ENCODE results near the gene PSORS1C1. TPM values are rescaled to one million over a fixed set of nuclear protein-coding genes. Genes with fewer than 3 reads are reported as not detected.

PSORS1C1 gene
- polyA plus RNA-seq, 6 donors from 2014 or later, result not detected

GRCh38 chr6:31122791-31123706, 8.4 kb downstream of the PSORS1C1 start:
- Mint-ChIP-seq H3K4me1 (peaks cover 1 to 6% (median 3%) of the 10 kb centered on the region in 3 donors), H3K27ac (peak overlapping the region in 2 of 6 donors; percentile 2 to 67), H3K36me3 (no peaks in the 10 kb centered on the region), H3K9me3 (no peaks in the 10 kb centered on the region), H3K27me3 (peaks cover 0 to 41% (median 37%) of the 10 kb centered on the region in 3 donors), H3K4me3 (no peak overlapping the region)
- DNase-seq (no peak), ATAC-seq (ENCODE audit: low read depth in 2 of 2) (no peak)

- Mint-ChIP-seq H3K4me3 (no peak overlapping the region), H3K27me3 (peaks cover 8 to 33% (median 25%) of the 10 kb centered on the region in 3 donors), H3K9me3 (no peaks in the 10 kb centered on the region), H3K27ac (no peak overlapping the region), H3K4me1 (peaks cover 4 to 6% (median 4%) of the 10 kb centered on the region in 3 donors), H3K36me3 (no peaks in the 10 kb centered on the region)
- ATAC-seq (ENCODE audit: low read depth in 2 of 2), result no peak
- no peak for DNase-seq
Observed at GRCh38 chr6:31125162-31125561, 10.6 kb downstream of the PSORS1C1 start.

GRCh38 chr6:31125586-31126363, 11.2 kb downstream of the PSORS1C1 start:
- no peaks in the 10 kb centered on the region for H3K9me3 Mint-ChIP-seq
- H3K4me3 Mint-ChIP-seq, result no peak overlapping the region
- peaks cover 8 to 34% (median 25%) of the 10 kb centered on the region in 3 donors for H3K27me3 Mint-ChIP-seq
- H3K36me3 Mint-ChIP-seq, result no peaks in the 10 kb centered on the region
- peaks cover 4 to 6% (median 4%) of the 10 kb centered on the region in 3 donors for H3K4me1 Mint-ChIP-seq
- DNase-seq (no peak), ATAC-seq (ENCODE audit: low read depth in 2 of 2) (no peak)
- peak overlapping the region in 1 of 6 donors; percentile 81 for H3K27ac Mint-ChIP-seq

- DNase-seq (no peak), ATAC-seq (ENCODE audit: low read depth in 2 of 2) (no peak)
- Mint-ChIP-seq H3K27me3 (peaks cover 8 to 36% (median 25%) of the 10 kb centered on the region in 3 donors), H3K27ac (no peak overlapping the region), H3K36me3 (no peaks in the 10 kb centered on the region), H3K4me3 (no peak overlapping the region), H3K9me3 (no peaks in the 10 kb centered on the region), H3K4me1 (peaks cover 4 to 6% (median 4%) of the 10 kb centered on the region in 3 donors)
Observed at GRCh38 chr6:31126396-31127175, 12.0 kb downstream of the PSORS1C1 start.

- Mint-ChIP-seq H3K4me3 (no peak overlapping the region), H3K9me3 (no peaks in the 10 kb centered on the region), H3K27me3 (peaks cover 8 to 30% (median 19%) of the 10 kb centered on the region in 3 donors), H3K36me3 (no peaks in the 10 kb centered on the region), H3K4me1 (peaks cover 4 to 6% (median 4%) of the 10 kb centered on the region in 3 donors), H3K27ac (peak overlapping the region in 1 of 6 donors; percentile 56)
- DNase-seq (peak; percentile 46), ATAC-seq (ENCODE audit: low read depth in 2 of 2) (peak; percentile 65 to 75)
Observed at GRCh38 chr6:31128093-31128676, 13.6 kb downstream of the PSORS1C1 start.

- Mint-ChIP-seq H3K4me3 (no peak overlapping the region), H3K36me3 (no peaks in the 10 kb centered on the region), H3K9me3 (no peaks in the 10 kb centered on the region), H3K27me3 (peaks cover 8 to 24% (median 15%) of the 10 kb centered on the region in 3 donors), H3K4me1 (peaks cover 4 to 6% (median 4%) of the 10 kb centered on the region in 3 donors), H3K27ac (peak overlapping the region in 1 of 6 donors; percentile 20)
- DNase-seq (no peak), ATAC-seq (ENCODE audit: low read depth in 2 of 2) (no peak)
Observed at GRCh38 chr6:31129130-31129529, 14.5 kb downstream of the PSORS1C1 start.

- H3K4me3 Mint-ChIP-seq, result no peak overlapping the region
- H3K9me3 Mint-ChIP-seq, result no peaks in the 10 kb centered on the region
- H3K4me1 Mint-ChIP-seq, result peaks cover 4 to 6% (median 4%) of the 10 kb centered on the region in 3 donors
- peaks cover 8 to 24% (median 15%) of the 10 kb centered on the region in 3 donors for H3K27me3 Mint-ChIP-seq
- no peak overlapping the region for H3K27ac Mint-ChIP-seq
- ATAC-seq (ENCODE audit: low read depth in 2 of 2) (no peak), DNase-seq (no peak)
- H3K36me3 Mint-ChIP-seq, result no peaks in the 10 kb centered on the region
Observed at GRCh38 chr6:31130751-31131150, 16.2 kb downstream of the PSORS1C1 start.

GRCh38 chr6:31131595-31131994, 17.0 kb downstream of the PSORS1C1 start:
- H3K4me1 Mint-ChIP-seq, result peaks cover 4 to 6% (median 4%) of the 10 kb centered on the region in 3 donors
- no peak for ATAC-seq (ENCODE audit: low read depth in 2 of 2)

GRCh38 chr6:31132806-31133205, 18.2 kb downstream of the PSORS1C1 start:
- H3K4me3 Mint-ChIP-seq, result no peak overlapping the region
- H3K4me1 Mint-ChIP-seq, result peaks cover 9 to 11% (median 9%) of the 10 kb centered on the region in 3 donors
- DNase-seq, result no peak
- no peaks in the 10 kb centered on the region for H3K36me3 Mint-ChIP-seq
- no peak overlapping the region for H3K27ac Mint-ChIP-seq
- H3K9me3 Mint-ChIP-seq, result no peaks in the 10 kb centered on the region
- peaks cover 8 to 18% (median 12%) of the 10 kb centered on the region in 3 donors for H3K27me3 Mint-ChIP-seq
- no peak for ATAC-seq (ENCODE audit: low read depth in 2 of 2)

More at GRCh38 chr6:31131595-31131994, 17.0 kb downstream of the PSORS1C1 start:
- H3K27ac Mint-ChIP-seq, result no peak overlapping the region
- no peaks in the 10 kb centered on the region for H3K9me3 Mint-ChIP-seq
- H3K4me3 Mint-ChIP-seq, result no peak overlapping the region
- DNase-seq, result no peak
- H3K36me3 Mint-ChIP-seq, result no peaks in the 10 kb centered on the region
- peaks cover 8 to 20% (median 14%) of the 10 kb centered on the region in 3 donors for H3K27me3 Mint-ChIP-seq

GRCh38 chr6:31135710-31136109, 21.1 kb downstream of the PSORS1C1 start:
- Mint-ChIP-seq H3K4me1 (peaks cover 5 to 8% (median 6%) of the 10 kb centered on the region in 3 donors), H3K27ac (no peak overlapping the region), H3K27me3 (peaks cover 0 to 11% (median 8%) of the 10 kb centered on the region in 3 donors), H3K4me3 (no peak overlapping the region), H3K36me3 (no peaks in the 10 kb centered on the region), H3K9me3 (no peaks in the 10 kb centered on the region)
- DNase-seq (no peak), ATAC-seq (ENCODE audit: low read depth in 2 of 2) (no peak)

- H3K36me3 Mint-ChIP-seq, result no peaks in the 10 kb centered on the region
- peak within 1 kb of the TSS in 4 of 8 donors; percentile 29 to 82 (median 60) for H3K4me3 Mint-ChIP-seq
- no peaks in the 10 kb centered on the region for H3K9me3 Mint-ChIP-seq
- H3K4me1 Mint-ChIP-seq, result peaks cover 5 to 8% (median 6%) of the 10 kb centered on the region in 3 donors
- peaks cover 0 to 8% (median 6%) of the 10 kb centered on the region in 3 donors for H3K27me3 Mint-ChIP-seq
- H3K27ac Mint-ChIP-seq, result peak within 1 kb of the TSS in 4 of 6 donors; percentile 12 to 96 (median 20)
- ATAC-seq (ENCODE audit: low read depth in 2 of 2), result no peak
- DNase-seq, result no peak
Observed at GRCh38 chr6:31138982-31139381, 24.4 kb downstream of the PSORS1C1 start, which contains the start of gene PSORS1C2. Gene PSORS1C2 (minus strand): TSS chr6:31139066. CDS start chr6:31139026, 40 bp downstream.

- Mint-ChIP-seq H3K27ac (peak overlapping the region in 1 of 6 donors; percentile 24), H3K9me3 (no peaks in the 10 kb centered on the region), H3K27me3 (peaks cover 0 to 8% (median 6%) of the 10 kb centered on the region in 3 donors), H3K4me3 (peak overlapping the region in 1 of 8 donors; percentile 29), H3K36me3 (peaks cover 0 to under 1% of the 10 kb centered on the region in 2 donors), H3K4me1 (peaks cover 5 to 8% (median 6%) of the 10 kb centered on the region in 3 donors)
- no peak for ATAC-seq (ENCODE audit: low read depth in 2 of 2)
- no peak for DNase-seq
Observed at GRCh38 chr6:31139599-31139998, 25.0 kb downstream of the PSORS1C1 start.
